ENCODE measurements around the gene CALML5.

CALML5 gene

DNA sequence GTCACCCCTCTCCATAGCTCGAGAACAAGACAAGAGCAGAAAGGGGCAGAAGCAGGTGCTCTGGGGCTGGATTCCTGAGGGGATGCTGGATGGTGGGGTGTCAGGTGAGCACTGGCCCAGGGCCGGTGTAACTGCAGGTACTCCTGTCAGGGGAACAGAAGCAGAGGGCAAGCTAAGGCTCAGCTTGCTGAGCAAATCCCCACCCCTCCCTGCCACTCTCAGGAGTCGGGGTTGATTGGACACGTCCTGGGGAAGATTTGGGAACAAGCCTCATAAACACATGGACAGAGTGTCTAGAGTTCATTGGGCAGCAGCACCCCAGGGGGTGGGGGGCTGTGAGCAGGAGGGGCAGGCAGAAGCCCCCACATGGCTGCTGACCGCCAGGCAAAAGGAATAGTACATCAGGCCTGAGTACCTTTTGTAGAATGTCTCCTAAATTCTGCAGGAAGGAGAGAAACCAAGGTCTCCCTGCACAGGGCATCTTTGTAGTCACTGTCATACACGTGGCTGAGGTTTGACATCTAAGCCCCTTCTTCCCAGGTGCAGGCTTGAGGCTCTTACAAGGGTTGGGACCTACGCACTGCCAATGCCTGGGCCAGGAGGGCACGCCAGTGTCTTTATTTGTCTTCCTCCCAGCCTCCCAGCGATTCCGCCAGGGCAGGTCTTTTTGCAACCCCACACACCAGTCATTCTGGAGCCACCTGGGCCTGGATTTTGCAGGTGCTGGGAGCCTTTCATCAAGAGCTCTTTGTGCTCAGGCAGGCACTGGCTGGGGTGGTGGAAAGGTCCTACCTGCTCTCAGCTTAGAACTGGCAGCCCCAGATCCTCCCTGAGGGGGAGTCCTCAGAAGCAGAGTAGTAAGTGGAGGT lies 28.2 kb upstream of the CALML5 start:
- H2AK5ac ChIP-seq (ENCODE audit: low read length): no peak overlapping the region
- H4K8ac ChIP-seq (ENCODE audit: low read depth, low read length): no peak overlapping the region
- H3K9ac ChIP-seq (ENCODE audit: low read length): no peak overlapping the region
- H3K18ac ChIP-seq (ENCODE audit: low read length): no peak overlapping the region
- H3K4me1 ChIP-seq (ENCODE audit: control insufficient read depth, low read depth, low read length): no peaks in the 10 kb centered on the region
- no peak overlapping the region for H2BK120ac ChIP-seq (ENCODE audit: low read depth, low read length)
- H3K27me3 ChIP-seq (ENCODE audit: insufficient read depth, low read length, poor library complexity): no peaks in the 10 kb centered on the region
- no peak overlapping the region for H2BK15ac ChIP-seq (replicated peaks; ENCODE audit: low read depth)
- H3K4me3 ChIP-seq (ENCODE audit: low read length): no peak overlapping the region
- DNase-seq: no peak
- no peak overlapping the region for H3K4ac ChIP-seq (ENCODE audit: low read depth, low read length)
- H3K79me2 ChIP-seq (ENCODE audit: control insufficient read depth, insufficient read depth, low read length): no peaks in the 10 kb centered on the region
- peak overlapping the region; percentile 24 for H3K23ac ChIP-seq (ENCODE audit: low read length)
- no peak overlapping the region for H3K4me2 ChIP-seq (ENCODE audit: low read length)
- no peaks in the 10 kb centered on the region for H3K79me1 ChIP-seq (ENCODE audit: low read length)
- WGBS (ENCODE audit: extremely low coverage, insufficient coverage, low lambda C conversion rate): no CpG with 5 or more reads among the region's 10 CpGs
- no peak overlapping the region for H3K27ac ChIP-seq (ENCODE audit: low read depth, low read length)
- no peak overlapping the region for H2BK5ac ChIP-seq (ENCODE audit: low read length)
- H4K5ac ChIP-seq (ENCODE audit: low read length): no peak overlapping the region
- H3K56ac ChIP-seq (ENCODE audit: low read length): no peak overlapping the region
- no peaks in the 10 kb centered on the region for H3K36me3 ChIP-seq (ENCODE audit: control insufficient read depth, insufficient read depth, low read length)

DNA sequence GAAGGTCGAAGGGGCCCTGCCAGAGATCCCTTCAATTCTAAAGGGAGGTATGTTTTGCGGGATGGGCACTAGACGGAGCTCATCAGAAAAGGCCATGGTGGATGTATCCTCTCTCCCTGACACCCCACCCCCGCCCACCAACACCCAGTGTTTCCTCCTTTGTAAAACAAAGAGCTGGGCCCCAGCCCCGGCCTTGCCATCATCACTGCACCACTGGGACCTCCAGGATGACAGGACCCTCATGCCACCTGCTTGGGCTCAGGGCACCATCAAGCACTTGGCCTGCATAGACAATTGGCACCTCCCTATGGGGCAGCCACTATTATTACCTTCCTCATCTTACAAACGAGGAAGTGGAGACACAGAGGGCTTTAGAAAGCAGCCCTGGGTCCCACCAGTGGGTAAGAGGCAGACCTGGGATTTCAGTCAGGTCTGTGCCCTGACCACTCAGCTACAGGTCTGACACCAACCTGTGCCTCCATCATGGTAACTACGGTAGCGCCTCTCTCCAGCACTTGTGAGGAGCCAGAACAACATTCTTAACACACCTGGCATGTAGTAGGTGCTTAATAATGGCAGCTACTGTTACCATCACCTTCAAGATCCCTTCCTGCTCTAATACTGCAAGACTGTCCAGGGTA lies 27.4 kb upstream of the CALML5 start:
- Histone ChIP-seq H3K56ac (ENCODE audit: low read length) (no peak overlapping the region), H4K8ac (ENCODE audit: low read depth, low read length) (no peak overlapping the region), H4K5ac (ENCODE audit: low read length) (no peak overlapping the region), H3K79me2 (ENCODE audit: control insufficient read depth, insufficient read depth, low read length) (no peaks in the 10 kb centered on the region), H2BK5ac (ENCODE audit: low read length) (no peak overlapping the region), H3K36me3 (ENCODE audit: control insufficient read depth, insufficient read depth, low read length) (no peaks in the 10 kb centered on the region), H3K23ac (ENCODE audit: low read length) (no peak overlapping the region), H3K4ac (ENCODE audit: low read depth, low read length) (no peak overlapping the region), H3K27me3 (ENCODE audit: insufficient read depth, low read length, poor library complexity) (no peaks in the 10 kb centered on the region), H3K4me1 (ENCODE audit: control insufficient read depth, low read depth, low read length) (no peaks in the 10 kb centered on the region), H2AK5ac (ENCODE audit: low read length) (no peak overlapping the region), H3K4me2 (ENCODE audit: low read length) (no peak overlapping the region), H3K9ac (ENCODE audit: low read length) (no peak overlapping the region), H3K4me3 (ENCODE audit: low read length) (no peak overlapping the region), H2BK120ac (ENCODE audit: low read depth, low read length) (no peak overlapping the region), H3K27ac (ENCODE audit: low read depth, low read length) (no peak overlapping the region), H2BK15ac (replicated peaks; ENCODE audit: low read depth) (no peak overlapping the region), H3K79me1 (ENCODE audit: low read length) (no peaks in the 10 kb centered on the region), H3K18ac (ENCODE audit: low read length) (no peak overlapping the region)
- no CpG with 5 or more reads among the region's 8 CpGs for WGBS (ENCODE audit: extremely low coverage, insufficient coverage, low lambda C conversion rate)
- DNase-seq: no peak

DNA sequence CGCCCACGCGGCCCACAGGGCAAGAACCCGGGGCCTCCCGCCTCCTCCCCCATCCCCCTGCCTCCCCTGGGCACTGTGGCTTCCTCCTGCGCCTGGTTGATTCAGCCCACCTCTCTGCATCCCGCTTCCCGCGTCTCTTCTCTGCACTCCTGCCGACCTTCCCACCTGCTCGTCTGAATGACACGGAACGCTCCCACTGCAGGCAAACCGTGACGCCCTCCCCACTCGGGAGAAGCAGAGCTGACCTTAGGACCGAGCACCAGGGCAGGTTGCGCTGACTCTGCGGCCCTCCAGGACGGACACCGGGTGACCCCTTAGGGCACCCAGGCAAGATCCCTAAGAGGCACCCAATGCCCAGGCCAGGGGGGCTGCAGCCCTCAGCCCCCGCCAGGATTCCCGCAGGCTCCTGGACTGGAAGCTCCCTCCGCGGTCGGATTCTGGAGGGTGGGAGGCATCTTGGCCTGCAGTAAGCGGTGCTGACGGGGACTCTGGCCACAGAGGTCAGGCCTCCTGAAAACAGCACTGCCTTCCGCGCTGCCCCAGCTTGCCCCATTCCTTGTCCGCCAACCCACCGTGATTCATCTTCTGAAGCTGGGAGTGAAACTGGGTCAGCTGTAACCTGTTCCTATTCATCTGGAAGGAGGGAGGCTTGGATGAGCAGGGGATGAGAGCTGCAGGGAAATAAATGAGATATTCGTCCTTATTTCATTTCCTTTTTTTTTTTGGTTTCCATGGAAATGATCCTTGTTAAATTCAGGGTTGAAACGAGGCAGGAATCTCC lies 26.4 kb upstream of the CALML5 start:
- Histone ChIP-seq H3K27me3 (ENCODE audit: insufficient read depth, low read length, poor library complexity) (no peaks in the 10 kb centered on the region), H2BK120ac (ENCODE audit: low read depth, low read length) (no peak overlapping the region), H3K18ac (ENCODE audit: low read length) (no peak overlapping the region), H3K36me3 (ENCODE audit: control insufficient read depth, insufficient read depth, low read length) (no peaks in the 10 kb centered on the region), H2BK15ac (replicated peaks; ENCODE audit: low read depth) (no peak overlapping the region), H3K23ac (ENCODE audit: low read length) (no peak overlapping the region), H4K8ac (ENCODE audit: low read depth, low read length) (no peak overlapping the region), H3K9ac (ENCODE audit: low read length) (no peak overlapping the region), H3K79me2 (ENCODE audit: control insufficient read depth, insufficient read depth, low read length) (no peaks in the 10 kb centered on the region), H3K4me2 (ENCODE audit: low read length) (no peak overlapping the region), H4K5ac (ENCODE audit: low read length) (no peak overlapping the region), H2AK5ac (ENCODE audit: low read length) (no peak overlapping the region), H2BK5ac (ENCODE audit: low read length) (no peak overlapping the region), H3K79me1 (ENCODE audit: low read length) (no peaks in the 10 kb centered on the region), H3K56ac (ENCODE audit: low read length) (no peak overlapping the region), H3K27ac (ENCODE audit: low read depth, low read length) (no peak overlapping the region), H3K4ac (ENCODE audit: low read depth, low read length) (no peak overlapping the region), H3K4me3 (ENCODE audit: low read length) (no peak overlapping the region), H3K4me1 (ENCODE audit: control insufficient read depth, low read depth, low read length) (no peaks in the 10 kb centered on the region)
- WGBS (ENCODE audit: extremely low coverage, insufficient coverage, low lambda C conversion rate): no CpG with 5 or more reads among the region's 34 CpGs
- no peak for DNase-seq

DNA sequence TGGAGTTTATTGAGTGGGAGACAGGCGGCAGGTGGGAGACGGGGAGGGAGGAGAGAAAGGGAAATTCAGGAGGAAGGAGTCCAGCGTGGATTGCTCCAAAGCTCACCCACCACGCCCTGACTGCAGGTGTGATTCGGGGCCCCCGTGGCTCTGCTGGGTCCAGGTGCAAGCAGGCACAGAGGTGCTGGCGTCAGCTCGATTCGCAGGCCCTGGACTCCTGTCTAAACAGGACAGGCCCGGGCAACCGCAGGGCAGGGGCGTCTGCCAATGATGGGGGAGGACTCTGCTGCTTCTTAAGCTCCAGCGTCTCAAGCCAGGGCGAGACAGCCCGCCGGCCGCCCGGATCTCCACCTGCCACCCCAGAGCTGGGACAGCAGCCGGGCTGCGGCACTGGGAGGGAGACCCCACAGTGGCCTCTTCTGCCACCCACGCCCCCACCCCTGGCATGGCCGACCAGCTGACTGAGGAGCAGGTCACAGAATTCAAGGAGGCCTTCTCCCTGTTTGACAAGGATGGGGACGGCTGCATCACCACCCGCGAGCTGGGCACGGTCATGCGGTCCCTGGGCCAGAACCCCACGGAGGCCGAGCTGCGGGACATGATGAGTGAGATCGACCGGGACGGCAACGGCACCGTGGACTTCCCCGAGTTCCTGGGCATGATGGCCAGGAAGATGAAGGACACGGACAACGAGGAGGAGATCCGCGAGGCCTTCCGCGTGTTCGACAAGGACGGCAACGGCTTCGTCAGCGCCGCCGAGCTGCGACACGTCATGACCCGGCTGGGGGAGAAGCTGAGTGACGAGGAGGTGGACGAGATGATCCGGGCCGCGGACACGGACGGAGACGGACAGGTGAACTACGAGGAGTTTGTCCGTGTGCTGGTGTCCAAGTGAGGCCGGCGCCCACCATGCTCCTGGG lies 25.5 kb upstream of the CALML5 start, which contains the start of gene CALML3:
TSS of gene CALML3 (plus strand) at position 321 of the 920 bp plus-strand sequence. CDS start at position 446, 125 bp downstream.
- no peak within 1 kb of the TSS for H3K4ac ChIP-seq (ENCODE audit: low read depth, low read length)
- H3K27me3 ChIP-seq (ENCODE audit: insufficient read depth, low read length, poor library complexity): no peaks in the 10 kb centered on the region
- H2BK5ac ChIP-seq (ENCODE audit: low read length): no peak within 1 kb of the TSS
- no peak within 1 kb of the TSS for H3K56ac ChIP-seq (ENCODE audit: low read length)
- H2BK120ac ChIP-seq (ENCODE audit: low read depth, low read length): no peak within 1 kb of the TSS
- no peak within 1 kb of the TSS for H3K23ac ChIP-seq (ENCODE audit: low read length)
- H3K18ac ChIP-seq (ENCODE audit: low read length): no peak within 1 kb of the TSS
- no peak within 1 kb of the TSS for H4K8ac ChIP-seq (ENCODE audit: low read depth, low read length)
- no peak within 1 kb of the TSS for H2BK15ac ChIP-seq (replicated peaks; ENCODE audit: low read depth)
- no peak within 1 kb of the TSS for H3K27ac ChIP-seq (ENCODE audit: low read depth, low read length)
- H3K79me1 ChIP-seq (ENCODE audit: low read length): no peaks in the 10 kb centered on the region
- H3K9ac ChIP-seq (ENCODE audit: low read length): no peak within 1 kb of the TSS
- H2AK5ac ChIP-seq (ENCODE audit: low read length): no peak within 1 kb of the TSS
- H3K4me2 ChIP-seq (ENCODE audit: low read length): no peak within 1 kb of the TSS
- no peaks in the 10 kb centered on the region for H3K36me3 ChIP-seq (ENCODE audit: control insufficient read depth, insufficient read depth, low read length)
- H3K4me1 ChIP-seq (ENCODE audit: control insufficient read depth, low read depth, low read length): no peaks in the 10 kb centered on the region
- H3K4me3 ChIP-seq (ENCODE audit: low read length): no peak within 1 kb of the TSS
- H4K5ac ChIP-seq (ENCODE audit: low read length): no peak within 1 kb of the TSS
- no CpG with 5 or more reads among the region's 64 CpGs for WGBS (ENCODE audit: extremely low coverage, insufficient coverage, low lambda C conversion rate)
- H3K79me2 ChIP-seq (ENCODE audit: control insufficient read depth, insufficient read depth, low read length): no peaks in the 10 kb centered on the region
- no peak for DNase-seq

DNA sequence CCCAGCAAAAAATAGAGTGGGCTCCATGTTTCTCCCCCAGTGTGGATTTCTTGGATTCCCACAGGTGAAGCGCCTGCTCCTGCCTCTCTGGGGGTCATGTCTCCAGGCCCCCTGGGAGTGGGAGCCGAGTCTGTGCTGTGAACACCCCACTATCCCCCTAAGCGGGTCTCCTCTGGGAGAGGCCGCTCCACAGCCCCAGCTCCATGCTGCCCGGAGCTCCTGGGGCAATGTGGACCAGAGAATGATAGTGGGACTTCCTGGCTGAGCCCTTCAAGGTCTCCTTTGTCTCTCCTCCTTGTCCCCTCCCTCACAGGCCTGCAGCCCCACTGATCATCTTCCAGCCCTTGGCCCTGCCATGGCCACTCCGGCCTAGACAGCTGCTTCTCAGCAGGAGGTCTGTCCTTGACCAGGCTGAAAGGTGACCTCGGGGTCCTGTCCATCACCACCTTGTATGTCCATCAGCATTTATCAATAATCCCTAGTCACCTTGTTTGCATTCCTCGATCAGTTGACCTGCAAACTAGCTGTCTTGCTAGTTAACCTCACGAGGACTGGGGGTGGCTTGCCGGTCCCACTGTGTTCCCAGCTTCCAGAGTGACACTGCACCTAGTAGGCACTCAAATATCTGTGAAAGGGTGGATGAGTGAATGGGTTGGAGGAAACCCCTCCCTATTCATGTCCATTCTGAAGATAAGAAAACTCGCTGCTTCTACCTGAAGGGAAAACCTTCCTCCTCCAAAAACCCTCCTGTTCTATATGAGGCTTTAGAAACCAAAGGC lies 24.6 kb upstream of the CALML5 start:
- Histone ChIP-seq H2BK120ac (ENCODE audit: low read depth, low read length) (no peak overlapping the region), H3K4me2 (ENCODE audit: low read length) (no peak overlapping the region), H3K79me1 (ENCODE audit: low read length) (no peaks in the 10 kb centered on the region), H3K27me3 (ENCODE audit: insufficient read depth, low read length, poor library complexity) (no peaks in the 10 kb centered on the region), H3K56ac (ENCODE audit: low read length) (no peak overlapping the region), H3K36me3 (ENCODE audit: control insufficient read depth, insufficient read depth, low read length) (no peaks in the 10 kb centered on the region), H2AK5ac (ENCODE audit: low read length) (no peak overlapping the region), H2BK5ac (ENCODE audit: low read length) (no peak overlapping the region), H4K8ac (ENCODE audit: low read depth, low read length) (no peak overlapping the region), H3K4me3 (ENCODE audit: low read length) (no peak overlapping the region), H3K18ac (ENCODE audit: low read length) (no peak overlapping the region), H3K4me1 (ENCODE audit: control insufficient read depth, low read depth, low read length) (no peaks in the 10 kb centered on the region), H3K9ac (ENCODE audit: low read length) (no peak overlapping the region), H4K5ac (ENCODE audit: low read length) (no peak overlapping the region), H3K23ac (ENCODE audit: low read length) (no peak overlapping the region), H3K79me2 (ENCODE audit: control insufficient read depth, insufficient read depth, low read length) (no peaks in the 10 kb centered on the region), H3K4ac (ENCODE audit: low read depth, low read length) (no peak overlapping the region), H3K27ac (ENCODE audit: low read depth, low read length) (no peak overlapping the region), H2BK15ac (replicated peaks; ENCODE audit: low read depth) (no peak overlapping the region)
- WGBS (ENCODE audit: extremely low coverage, insufficient coverage, low lambda C conversion rate): no CpG with 5 or more reads among the region's 11 CpGs
- no peak for DNase-seq
